Activated CD4-positive, alpha-beta T cell treated with anti-CD3 and anti-CD28 coated beads for 4 hours (primary cell): ENCODE measurements around the gene RNF180.

Experiments
- DNase-seq, 2 donors: peaks; one replicate each; pipeline ENCODE4 v3.0.0-alpha.2; 2020

The RNF180 gene

GRCh38 chr5:64165500-64166200 is at the start of gene RNF180:
Gene RNF180 (plus strand): TSS chr5:64165843. CDS start chr5:64200808, 34,965 bp downstream.
- no peak for DNase-seq

GRCh38 chr5:64125521-64125920 is 40.1 kb upstream of the RNF180 start:
- no peak for DNase-seq

- DNase-seq, result no peak
Observed at GRCh38 chr5:64126202-64126741, 39.4 kb upstream of the RNF180 start.

- no peak for DNase-seq
Observed at GRCh38 chr5:64140018-64140417, 25.6 kb upstream of the RNF180 start.

DNA sequence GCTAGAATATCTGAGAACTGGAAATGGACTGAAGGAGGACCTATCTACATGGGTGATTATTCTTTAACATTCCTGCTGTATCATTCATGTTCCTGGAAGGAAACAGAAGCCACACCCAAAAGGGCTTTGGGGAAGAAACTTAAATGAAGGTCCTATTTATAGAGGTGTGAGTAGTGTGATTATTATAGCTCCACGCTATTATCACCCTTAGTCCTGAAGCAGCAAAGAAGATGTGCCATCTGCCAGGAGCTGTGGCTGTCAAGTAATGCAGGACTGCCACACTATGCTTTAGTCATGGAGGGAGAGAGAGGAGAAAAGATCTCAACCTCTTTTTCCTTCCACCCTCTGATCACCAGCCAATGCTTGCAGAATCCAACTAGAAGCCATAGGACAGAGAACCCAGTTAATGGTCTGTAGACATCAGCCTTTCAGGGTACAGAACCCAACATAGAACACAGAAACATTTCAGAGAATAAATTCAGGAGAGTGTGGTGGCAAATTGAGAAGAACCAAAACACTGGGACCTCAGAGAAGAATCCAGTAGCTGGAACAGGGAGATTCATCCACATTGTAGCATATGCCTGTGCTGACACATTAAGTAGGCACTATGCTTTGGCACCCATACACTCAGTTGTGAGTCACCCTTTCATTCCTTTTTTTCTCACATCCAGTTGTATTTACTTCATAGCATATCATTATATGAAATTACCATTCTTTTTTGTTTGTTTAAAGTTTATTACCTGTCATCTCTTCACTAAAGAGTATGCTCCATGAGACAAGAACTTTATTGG is 21.0 kb upstream of the RNF180 start:
- no peak for DNase-seq

- no peak for DNase-seq
Observed at GRCh38 chr5:64145216-64145895, 20.3 kb upstream of the RNF180 start.

DNA sequence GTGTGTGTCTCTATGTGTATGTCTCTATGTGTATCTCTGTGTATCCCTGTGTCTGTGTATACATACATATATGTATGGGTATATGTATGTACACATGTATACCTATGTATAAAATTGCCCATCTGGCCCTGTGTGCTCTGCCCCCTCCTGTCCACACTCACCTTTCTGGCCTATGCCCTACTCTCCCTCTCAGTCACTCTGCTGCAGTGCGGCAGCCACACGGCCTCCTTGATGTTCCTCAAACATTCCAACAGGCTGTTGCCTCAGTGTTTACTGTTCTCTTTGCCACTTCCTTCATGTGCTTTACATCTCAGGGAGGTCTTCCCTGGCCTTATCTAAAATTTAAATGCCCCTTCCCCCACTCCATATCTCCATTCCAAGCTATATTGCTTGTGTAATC is 18.3 kb upstream of the RNF180 start:
- no peak for DNase-seq

GRCh38 chr5:64147849-64148441 is 17.7 kb upstream of the RNF180 start:
- DNase-seq, result no peak

- no peak for DNase-seq
Observed at GRCh38 chr5:64149268-64149667, 16.4 kb upstream of the RNF180 start.

GRCh38 chr5:64149857-64150521 is 15.7 kb upstream of the RNF180 start:
- no peak for DNase-seq

- no peak for DNase-seq
Observed at GRCh38 chr5:64156261-64156660, 9.4 kb upstream of the RNF180 start.

DNA sequence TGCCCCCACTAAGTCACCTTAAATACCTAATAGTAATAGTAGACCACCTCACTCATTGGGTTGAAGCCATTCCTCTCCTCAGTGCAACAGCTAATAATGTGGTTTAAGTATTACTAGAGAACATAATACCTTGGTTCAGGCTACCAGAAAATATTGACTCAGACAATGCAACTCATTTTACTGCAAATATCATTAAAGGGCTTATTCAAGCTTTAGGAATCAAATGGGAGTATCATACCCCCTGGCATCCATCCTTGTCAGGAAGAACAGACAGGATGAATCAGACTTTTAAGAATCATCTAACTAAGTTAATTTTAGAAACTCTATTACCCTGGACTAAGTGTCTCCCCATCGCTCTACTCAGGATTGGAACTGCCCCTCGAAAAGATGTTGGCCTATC is 6.8 kb upstream of the RNF180 start:
- no peak for DNase-seq

GRCh38 chr5:64160201-64160600 is 5.4 kb upstream of the RNF180 start:
- no peak for DNase-seq

GRCh38 chr5:64161420-64161819 is 4.2 kb upstream of the RNF180 start:
- DNase-seq, result no peak

DNA sequence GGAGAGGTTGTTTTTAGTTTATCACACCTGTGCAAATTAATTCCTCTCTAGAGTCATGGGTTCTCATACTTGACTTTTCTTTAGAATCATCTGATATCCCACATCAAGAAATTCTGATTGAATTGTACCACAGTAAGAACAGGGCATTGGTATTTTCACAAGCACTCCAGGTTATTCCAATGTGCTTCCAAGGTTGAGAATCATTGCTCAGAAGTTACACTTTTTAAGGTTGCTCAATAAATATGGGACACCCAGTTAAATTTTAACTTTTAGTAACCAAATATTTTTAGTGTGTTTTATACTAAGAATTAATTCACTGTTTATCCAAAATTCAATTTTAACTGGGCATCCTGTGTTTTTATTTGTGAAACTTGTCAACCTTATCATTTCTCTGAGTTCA is 2.5 kb upstream of the RNF180 start:
- DNase-seq, result no peak

DNA sequence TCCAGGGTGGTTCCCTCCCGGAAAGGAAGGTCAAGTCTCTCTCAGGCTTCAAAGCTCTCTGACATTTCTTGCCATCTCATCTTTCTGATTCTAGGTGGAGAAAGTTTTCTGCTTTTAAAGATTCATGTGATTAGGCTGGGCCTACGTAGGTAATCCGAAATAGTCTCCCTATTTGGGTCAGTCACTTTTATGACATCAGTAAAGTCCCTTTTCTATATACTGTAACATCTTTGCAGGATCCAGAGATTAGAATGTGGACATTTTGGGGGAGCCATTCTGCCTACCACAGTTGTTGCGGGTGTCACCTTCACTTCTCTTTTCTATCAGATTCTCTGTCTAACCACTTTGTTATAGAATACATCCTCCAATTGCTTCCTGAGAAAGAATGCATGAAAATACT is 1.9 kb upstream of the RNF180 start:
- DNase-seq, result no peak

DNA sequence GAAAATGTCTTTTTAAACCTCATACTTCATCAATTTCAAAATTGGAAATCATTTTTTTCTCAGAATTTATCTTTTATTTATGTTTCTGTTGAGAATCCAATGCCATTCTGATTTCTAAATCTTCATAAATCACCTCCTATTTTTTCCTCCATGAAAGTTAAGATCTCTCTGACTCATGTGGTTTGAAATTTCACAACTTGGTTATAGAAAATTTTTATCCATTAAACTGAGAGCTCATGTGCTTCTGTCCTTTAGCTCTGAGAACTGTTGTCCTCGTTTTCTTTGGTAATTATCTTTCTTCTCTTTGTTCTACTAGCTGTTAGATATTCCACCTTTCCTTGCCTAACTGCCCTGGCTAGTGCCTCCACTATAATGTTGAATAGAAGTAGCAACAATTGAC is 1.5 kb upstream of the RNF180 start:
- DNase-seq, result no peak

DNA sequence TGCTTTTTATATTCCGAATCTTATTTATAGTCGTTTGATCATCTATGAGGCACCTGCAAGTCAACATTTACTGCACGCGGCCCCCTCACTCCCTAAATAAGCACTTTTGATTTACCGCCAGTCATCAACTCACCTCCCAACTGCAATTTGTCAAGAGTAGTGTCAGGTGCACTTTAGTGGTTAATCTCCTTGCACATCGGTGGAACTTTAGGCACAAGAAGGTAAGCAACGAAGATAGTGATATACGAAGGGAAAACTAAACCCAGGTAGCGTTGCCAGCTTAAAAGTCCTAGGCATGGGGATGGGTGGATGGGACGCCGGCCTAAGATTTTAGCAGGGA is 513 bp upstream of the RNF180 start:
- DNase-seq, result no peak

GRCh38 chr5:64166201-64166959 is 737 bp downstream of the RNF180 start:
- DNase-seq, result no peak

DNA sequence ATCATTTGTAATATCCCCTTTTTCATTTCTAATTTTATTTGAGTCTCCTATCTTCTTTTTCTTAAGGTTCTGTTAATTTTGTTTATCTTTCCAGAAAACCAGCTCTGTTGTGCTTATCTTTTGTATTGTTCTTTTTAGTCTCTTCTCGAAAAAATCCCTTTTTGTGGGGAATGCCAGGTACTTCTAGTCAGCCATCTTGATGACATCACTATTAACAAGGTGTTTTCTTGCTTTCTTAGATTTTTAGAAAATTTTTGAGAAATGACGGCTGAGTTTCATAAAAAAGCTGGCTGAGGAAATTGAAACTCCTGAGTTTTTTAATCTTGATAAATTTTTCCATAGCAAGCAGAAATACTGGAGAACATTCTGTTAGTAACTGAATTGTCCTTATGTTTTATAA is 10.7 kb downstream of the RNF180 start:
- no peak for DNase-seq

DNA sequence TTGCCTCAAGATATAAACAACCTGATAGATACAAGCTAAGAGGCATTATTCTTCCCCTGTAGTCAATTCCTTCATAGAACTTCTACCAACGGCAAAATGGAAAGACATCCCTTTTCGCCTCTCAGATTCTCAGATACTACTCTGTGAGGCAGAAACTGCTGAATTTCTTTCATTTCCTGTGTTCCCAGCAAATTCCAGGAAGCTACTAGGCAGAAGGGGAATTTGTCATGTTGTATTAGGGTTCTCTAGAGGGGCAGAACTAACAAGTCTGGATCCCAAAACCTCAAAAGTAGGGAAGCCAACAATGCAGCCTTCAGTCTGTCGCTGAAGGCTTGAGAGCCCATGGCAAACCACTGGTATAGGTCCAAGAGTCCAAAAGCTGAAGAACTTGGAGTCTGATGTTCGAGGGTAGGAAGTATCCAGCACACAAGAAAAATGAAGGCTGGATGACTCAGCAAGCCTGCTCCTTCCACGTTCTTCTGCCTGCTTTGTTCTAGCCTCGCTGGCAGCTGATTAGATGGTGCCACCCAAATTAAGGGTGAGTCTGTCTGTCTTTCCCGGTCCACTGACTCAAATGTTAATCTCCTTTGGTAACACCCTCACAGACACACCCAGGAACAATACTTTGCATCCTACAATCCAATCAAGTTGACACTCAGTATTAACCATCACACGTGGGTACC is 15.2 kb downstream of the RNF180 start:
- no peak for DNase-seq
